Measurements from ENCODE around the gene STAP1. TPM values are rescaled to one million over a fixed set of nuclear protein-coding genes. Genes with fewer than 3 reads are reported as not detected.

The STAP1 gene
- total RNA-seq, 4 donors from 2014 or later, result not detected

- no peak for DNase-seq (ENCODE audit: low spot score in 2 of 2)
- H3K4me3 ChIP-seq (ENCODE audit: low read depth, poor library complexity, severe bottlenecking), result no peak overlapping the region
- 92 to 94% methylated on average over 2 of the region's 2 CpGs for WGBS, 2 donors
- TF ChIP-seq, protein P1, sequence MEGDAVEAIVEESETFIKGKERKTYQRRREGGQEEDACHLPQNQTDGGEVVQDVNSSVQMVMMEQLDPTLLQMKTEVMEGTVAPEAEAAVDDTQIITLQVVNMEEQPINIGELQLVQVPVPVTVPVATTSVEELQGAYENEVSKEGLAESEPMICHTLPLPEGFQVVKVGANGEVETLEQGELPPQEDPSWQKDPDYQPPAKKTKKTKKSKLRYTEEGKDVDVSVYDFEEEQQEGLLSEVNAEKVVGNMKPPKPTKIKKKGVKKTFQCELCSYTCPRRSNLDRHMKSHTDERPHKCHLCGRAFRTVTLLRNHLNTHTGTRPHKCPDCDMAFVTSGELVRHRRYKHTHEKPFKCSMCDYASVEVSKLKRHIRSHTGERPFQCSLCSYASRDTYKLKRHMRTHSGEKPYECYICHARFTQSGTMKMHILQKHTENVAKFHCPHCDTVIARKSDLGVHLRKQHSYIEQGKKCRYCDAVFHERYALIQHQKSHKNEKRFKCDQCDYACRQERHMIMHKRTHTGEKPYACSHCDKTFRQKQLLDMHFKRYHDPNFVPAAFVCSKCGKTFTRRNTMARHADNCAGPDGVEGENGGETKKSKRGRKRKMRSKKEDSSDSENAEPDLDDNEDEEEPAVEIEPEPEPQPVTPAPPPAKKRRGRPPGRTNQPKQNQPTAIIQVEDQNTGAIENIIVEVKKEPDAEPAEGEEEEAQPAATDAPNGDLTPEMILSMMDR (IDR thresholded peaks at IDR 0.05), result no peak
- no peak for TF ChIP-seq POLR2A (IDR thresholded peaks at IDR 0.05)
- intact Hi-C loops (cut with DNase I; ENCODE audit: low total_unique reads), result no loop called here
Observed at GRCh38 chr4:67603310-67604028, 44.9 kb downstream of the STAP1 start.

DNA sequence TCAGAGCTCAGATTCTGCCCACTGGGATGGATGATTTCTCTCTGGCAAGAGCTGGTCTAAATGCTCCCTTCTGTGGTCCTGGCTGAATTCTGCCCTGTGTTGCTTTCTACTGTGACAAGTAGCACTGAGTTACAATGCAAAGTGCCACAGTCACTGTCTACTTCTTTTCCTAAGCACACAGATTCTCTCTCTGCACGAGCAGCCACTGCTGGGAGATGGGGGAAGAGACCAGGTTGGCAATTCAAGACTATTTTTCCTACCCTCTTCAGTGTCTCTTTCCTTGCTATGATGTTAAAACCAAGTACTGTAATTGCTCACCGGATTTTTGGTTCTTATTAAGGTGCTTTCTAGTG is 45.5 kb downstream of the STAP1 start:
- 84 to 87% methylated on average over 2 of the region's 2 CpGs for WGBS, 2 donors
- no peak overlapping the region for H3K4me3 ChIP-seq (ENCODE audit: low read depth, poor library complexity, severe bottlenecking)
- no peak for TF ChIP-seq POLR2A (IDR thresholded peaks at IDR 0.05)
- DNase-seq (ENCODE audit: low spot score in 2 of 2), result no peak
- intact Hi-C loops (cut with DNase I; ENCODE audit: low total_unique reads), result no loop called here

- intact Hi-C loops (cut with DNase I; ENCODE audit: low total_unique reads), result no loop called here
- no peak for DNase-seq (ENCODE audit: low spot score in 2 of 2)
- TF ChIP-seq POLR2A (IDR thresholded peaks at IDR 0.05), result no peak
- TF ChIP-seq, protein P1 (IDR thresholded peaks at IDR 0.05), result no peak
- 51 to 67% methylated on average over 3 of the region's 3 CpGs for WGBS, 2 donors
- H3K4me3 ChIP-seq (ENCODE audit: low read depth, poor library complexity, severe bottlenecking), result no peak overlapping the region
Observed at GRCh38 chr4:67604749-67605148, 46.2 kb downstream of the STAP1 start.

GRCh38 chr4:67608027-67608426 is 49.5 kb downstream of the STAP1 start:
- 60 to 69% methylated on average over 4 of the region's 4 CpGs for WGBS, 2 donors
- TF ChIP-seq, protein P1 (IDR thresholded peaks at IDR 0.05), result no peak
- no peak for TF ChIP-seq POLR2A (IDR thresholded peaks at IDR 0.05)
- intact Hi-C loops (cut with DNase I; ENCODE audit: low total_unique reads), result no loop called here
- no peak for DNase-seq (ENCODE audit: low spot score in 2 of 2)
- H3K4me3 ChIP-seq (ENCODE audit: low read depth, poor library complexity, severe bottlenecking), result no peak overlapping the region

GRCh38 chr4:67614186-67614585 is 55.7 kb downstream of the STAP1 start:
- intact Hi-C loops (cut with DNase I; ENCODE audit: low total_unique reads), result no loop called here
- WGBS, 2 donors, result 90 to 92% methylated on average over 4 of the region's 4 CpGs
- DNase-seq (ENCODE audit: low spot score in 2 of 2), result no peak
- H3K4me3 ChIP-seq (ENCODE audit: low read depth, poor library complexity, severe bottlenecking), result no peak overlapping the region
- no peak for TF ChIP-seq POLR2A (IDR thresholded peaks at IDR 0.05)
- TF ChIP-seq, protein P1 (IDR thresholded peaks at IDR 0.05), result no peak

DNA sequence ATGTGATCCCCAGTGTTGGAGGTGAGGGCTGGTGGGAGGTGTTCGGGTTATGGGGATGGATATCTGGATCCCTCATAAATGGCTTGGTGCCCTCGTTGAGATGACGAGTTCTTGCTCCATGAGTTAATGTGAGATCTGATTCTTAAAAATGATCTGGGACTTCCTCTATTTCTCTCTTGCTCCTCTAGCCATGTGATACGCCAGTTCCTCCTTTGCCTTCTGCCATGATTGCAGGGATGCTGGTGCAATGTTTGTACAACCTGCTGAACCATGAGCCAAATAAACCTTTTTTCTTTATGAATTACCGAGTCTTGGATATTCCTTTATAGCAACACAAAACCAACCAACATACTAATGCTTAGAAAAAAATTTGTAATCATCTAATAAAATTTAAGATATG is 56.6 kb downstream of the STAP1 start:
- intact Hi-C loops (cut with DNase I; ENCODE audit: low total_unique reads), result no loop called here
- 94 to 97% methylated on average over 5 of the region's 5 CpGs for WGBS, 2 donors
- no peak for DNase-seq (ENCODE audit: low spot score in 2 of 2)
- TF ChIP-seq, protein P1 (IDR thresholded peaks at IDR 0.05), result no peak
- no peak for TF ChIP-seq POLR2A (IDR thresholded peaks at IDR 0.05)
- H3K4me3 ChIP-seq (ENCODE audit: low read depth, poor library complexity, severe bottlenecking), result no peak overlapping the region

Measured in lower leg skin (tissue), 4 donors.